HG03520 (cell line): ENCODE measurements around the gene FITM2.

Experiments
- ATAC-seq: cut with Tn5 transposase; IDR thresholded peaks from one replicate; pipeline ENCODE4 v1.9.1; 2021; ENCODE audit warnings: mild to moderate bottlenecking, moderate library complexity; ENCODE audit not compliant: unreplicated experiment

The FITM2 gene

DNA sequence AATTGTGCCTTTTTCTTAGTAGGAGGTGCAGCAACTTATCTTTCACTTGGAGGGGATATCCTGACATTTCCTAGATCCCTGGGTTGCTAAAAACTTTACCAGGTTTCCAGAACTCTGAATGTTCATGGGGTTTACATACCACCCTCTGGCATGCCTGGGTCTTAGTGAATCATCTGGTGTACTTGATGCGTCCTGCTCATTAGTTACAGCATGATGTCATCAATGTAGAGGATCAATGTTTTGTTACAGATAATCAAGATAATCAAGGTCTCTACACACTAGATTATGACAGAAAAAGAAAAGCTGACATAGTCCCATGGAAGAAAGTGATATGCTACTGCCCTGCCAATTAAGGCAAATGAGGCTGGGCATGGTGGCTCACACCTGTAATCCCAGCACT lies 27.0 kb downstream of the FITM2 start:
- ATAC-seq = no peak

- ATAC-seq = no peak
Observed at GRCh38 chr20:44282192-44282591, 28.8 kb downstream of the FITM2 start.

DNA sequence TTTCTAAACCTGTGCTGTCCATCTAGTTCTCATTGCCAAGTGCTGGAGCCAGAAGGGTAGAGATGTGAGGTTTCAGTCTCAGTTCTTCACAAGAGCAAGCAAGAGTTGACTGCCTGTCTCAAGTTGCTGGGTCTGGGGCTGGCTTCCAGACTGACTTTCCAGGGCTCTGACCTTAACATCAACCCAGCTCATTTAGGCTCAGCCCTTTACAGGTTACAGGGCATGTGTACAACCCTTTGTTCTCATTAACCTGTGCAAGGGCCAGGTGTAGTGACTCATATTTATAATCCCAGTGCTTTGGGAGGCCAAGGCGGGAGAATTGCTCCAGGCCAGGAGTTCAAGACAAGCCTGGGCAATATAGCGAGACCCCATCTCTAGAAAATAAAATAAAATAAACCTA lies 30.6 kb downstream of the FITM2 start:
- no peak for ATAC-seq

- ATAC-seq = no peak
Observed at GRCh38 chr20:44279228-44279627, 31.8 kb downstream of the FITM2 start.

DNA sequence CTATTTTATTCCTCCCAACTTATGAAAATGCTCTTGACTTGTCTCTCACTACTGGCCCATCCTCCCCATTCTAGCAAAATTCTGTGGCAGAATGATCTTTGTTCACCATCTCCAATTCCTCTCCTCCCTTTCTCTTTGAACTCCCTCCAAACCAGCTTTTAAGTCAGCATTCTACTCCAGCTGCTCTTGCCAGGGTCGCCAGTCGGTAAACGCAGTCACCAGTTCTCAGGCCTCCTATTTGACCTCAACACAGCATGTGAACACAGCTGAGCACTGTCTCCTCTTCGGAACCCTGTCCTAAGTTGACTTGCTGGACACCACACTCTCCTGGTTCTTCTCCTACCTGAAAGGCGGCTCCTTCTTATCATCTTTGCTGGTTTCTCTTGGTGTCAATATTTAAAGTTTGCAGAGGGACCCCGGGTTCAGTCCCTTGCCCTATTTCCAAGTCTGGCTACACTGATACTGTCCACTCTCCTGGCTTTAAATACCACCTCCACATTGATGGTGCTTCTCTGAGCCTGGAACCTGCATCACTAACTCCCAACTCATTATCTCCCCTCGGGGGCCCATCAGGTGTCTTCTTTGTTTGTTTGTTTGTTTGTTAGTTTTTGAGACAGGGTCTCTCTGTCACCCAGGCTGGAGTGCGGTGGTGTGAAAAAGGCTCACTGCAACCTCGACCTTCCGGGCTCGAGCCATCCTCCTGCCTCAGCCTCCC lies 36.5 kb downstream of the FITM2 start:
- no peak for ATAC-seq

DNA sequence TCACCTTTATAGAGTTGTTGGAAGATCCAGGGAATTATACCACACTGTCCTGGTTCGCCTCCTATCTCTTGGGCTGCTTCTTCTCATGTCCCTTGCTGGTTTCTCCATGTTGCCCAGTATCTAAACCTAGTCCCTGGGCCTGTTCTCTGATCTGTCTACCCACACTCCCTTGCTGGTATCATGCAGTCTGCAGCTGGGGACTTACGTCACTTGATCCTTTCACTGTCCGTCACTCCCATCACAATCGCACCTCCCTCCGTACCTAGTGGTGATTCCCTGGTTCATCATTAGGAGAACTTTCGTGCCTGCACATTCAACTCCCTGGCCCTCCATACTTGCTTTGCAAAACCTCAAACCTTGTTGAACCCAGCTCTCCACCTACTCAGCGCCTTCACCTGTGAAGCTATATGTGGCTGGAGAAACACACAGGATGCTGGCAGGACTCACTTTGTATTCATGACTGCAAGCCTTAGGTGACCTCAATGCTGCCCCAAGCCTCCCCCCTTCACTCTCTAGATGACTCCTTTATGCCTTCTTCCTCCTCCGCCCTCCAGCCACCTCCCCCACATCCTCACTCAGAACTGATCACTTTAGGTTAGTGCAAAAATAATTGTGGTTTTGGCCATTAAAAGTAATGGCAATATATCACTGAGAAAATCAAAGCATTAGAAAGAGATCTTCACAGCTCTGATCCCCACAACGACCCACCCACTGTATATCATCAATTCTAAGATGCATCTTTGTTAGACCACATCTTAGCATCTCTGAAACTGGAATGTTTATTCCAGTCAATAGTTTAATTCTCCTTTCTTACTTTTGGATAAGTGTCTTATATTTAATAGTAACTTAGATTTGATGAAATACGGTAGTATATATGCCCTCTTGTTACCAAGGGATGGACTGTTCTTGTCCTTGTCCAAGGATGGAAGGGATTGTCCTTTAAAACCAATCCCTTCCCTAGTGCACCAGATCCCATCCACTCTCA lies 37.5 kb downstream of the FITM2 start:
- ATAC-seq = no peak

DNA sequence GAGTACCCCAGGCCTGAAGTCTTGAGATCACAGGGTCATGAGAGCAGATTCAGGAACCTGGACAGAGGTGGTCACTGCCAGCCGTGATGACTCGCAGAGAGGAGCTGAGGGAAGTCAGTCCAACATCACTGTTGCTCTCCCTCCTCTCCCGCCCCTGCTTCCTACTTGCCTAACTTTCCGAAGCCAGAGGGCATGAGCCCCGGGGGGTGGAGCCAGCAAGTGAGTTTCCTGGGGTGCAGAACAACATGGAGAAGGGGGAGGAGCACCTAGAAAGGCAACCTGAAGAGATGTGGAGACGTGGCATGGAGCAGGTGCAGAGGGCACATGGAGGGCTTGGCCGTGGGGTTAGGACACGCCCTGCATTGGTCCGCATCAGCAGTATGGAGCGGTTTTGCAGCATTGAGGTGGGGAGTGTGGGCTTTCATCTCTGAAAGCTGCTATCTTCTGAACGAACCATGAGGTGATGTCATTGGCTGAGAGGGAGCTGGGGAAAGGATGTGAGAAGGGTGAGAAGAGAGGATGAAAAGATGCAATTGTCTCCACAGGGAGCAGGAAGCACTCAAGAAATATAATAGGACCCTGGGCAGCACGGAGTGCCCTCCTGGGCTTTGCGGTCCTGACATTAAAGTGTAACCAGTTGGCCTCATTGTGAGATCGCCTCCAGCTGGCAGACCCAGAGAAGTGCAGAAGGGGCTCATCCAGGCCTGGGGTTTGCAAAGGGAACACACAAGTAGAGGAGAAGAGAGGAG lies 38.9 kb downstream of the FITM2 start:
- no peak for ATAC-seq

DNA sequence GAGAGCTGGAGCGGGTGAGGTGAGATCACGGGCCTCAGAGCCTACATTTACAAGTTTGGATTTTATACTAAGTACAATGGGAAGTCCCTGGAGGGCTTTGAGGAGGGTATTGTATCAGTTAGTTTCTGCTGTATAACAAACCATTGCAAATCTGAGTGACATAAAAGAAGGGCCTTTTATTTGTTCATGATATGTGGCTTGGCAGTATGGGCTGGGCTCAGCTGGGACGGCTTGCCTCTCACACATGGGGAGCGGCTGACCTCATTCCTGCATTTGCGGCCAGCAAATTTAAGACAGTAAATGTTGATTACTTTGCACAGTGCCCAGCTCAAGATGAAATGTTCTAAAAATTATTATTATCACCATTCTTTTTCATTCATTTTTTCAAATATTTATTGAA lies 42.2 kb downstream of the FITM2 start:
- no peak for ATAC-seq

DNA sequence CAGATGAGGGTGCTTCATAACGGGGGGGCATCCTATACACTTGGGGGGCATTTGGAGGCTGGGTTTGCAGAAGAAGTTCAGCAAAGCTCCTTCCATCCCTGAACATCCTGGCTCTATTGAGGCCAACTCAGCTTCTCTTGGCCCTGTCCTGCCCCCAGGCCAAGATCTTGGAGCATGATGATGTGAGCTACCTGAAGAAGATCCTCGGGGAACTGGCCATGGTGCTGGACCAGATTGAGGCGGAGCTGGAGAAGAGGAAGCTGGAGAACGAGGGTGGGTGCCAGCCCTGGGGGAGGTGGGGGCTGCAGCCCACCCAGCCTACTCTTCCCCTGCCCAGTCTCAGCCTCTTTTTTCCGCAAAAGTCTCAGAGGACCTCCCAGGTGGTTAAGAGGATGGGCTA lies 46.7 kb downstream of the FITM2 start:
- no peak for ATAC-seq

GRCh38 chr20:44258226-44258890 lies 52.6 kb downstream of the FITM2 start:
- no peak for ATAC-seq

DNA sequence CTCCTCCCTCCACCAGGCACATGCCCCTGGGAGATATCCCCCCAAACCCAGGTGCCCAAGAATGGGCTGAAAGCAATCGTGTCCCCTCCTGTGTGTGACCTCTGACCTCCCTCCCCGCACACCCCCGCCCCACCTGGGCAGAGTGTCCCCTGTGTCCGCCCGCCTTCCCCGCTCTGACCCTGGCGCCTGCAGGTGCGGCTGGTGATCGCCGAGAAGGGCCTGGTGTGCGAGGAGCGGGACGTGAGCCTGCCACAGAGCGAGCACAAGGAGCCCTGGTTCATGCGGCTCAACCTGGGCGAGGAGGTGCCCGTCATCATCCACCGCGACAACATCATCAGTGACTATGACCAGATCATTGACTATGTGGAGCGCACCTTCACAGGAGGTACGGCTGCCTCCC lies 54.0 kb downstream of the FITM2 start:
- ATAC-seq = no peak

DNA sequence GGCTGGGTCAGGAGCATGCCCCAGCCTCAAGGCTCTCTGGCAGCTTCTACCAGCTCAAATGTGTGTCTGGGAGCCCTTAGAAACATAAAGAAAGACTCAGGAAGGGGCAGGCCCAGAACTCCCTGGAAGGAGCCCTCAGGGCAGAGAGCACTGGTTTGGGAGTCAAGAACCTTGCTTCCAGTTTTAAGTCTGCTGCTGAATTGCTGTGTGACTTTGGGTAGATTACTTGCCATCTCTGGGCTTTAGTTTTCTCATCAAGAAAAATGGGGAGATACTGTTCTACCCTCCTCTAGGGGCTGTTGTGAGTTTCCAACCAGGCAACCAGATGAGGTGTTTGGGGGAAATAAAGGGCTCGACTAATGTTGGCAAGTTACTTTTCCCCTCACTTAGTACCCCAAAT lies 55.1 kb downstream of the FITM2 start:
- ATAC-seq = no peak

DNA sequence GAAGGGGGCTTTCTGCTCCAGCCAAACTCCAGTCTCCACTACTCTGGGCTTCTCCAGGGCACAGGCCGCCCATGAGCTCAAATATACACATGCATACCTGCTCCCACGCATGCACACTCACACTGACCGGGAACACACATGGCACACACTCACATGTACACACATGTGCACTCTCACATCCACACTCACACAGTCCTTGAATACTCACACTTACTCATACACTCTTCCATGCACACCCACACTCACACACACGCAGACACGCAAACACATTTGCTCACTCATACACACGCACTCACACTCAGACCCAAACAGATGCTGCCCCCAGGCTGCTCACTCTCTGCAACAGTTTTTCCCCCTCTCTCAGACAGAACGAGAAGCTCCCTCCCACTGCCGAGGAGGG lies 56.9 kb downstream of the FITM2 start:
- ATAC-seq = no peak

DNA sequence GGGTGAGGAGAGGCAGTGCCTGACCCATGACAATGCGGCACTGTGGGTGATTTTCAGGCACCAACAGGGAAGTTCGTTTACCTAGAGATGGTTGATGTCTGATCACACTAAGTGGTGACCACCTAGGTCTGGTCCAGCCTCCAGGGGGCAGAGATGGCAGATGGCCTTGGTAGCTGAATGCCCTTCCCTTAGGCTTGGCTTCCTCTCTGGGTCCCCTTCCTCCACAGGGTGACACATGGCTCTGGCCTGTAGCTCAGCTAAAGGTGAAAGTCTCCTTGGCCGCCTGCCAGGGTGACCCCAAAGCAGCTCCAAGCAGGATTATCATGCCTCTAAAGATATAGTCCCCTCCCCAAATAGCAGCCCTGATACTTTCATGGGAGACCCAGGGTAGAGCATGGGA lies 57.5 kb downstream of the FITM2 start:
- ATAC-seq = no peak
